Endothelial cell of umbilical vein (primary cell): Measurements from ENCODE around the gene NPHS1.

Experiments
- EZH2 ChIP-seq: IDR thresholded peaks from 2 replicates; pipeline ENCODE4 v1.6.1; 2012; ENCODE audit warnings: borderline replicate concordance, low read depth, mild to moderate bottlenecking, moderate library complexity, low read length, inconsistent platforms; ENCODE audit not compliant: severe bottlenecking
- JUN ChIP-seq: IDR thresholded peaks from 2 replicates; pipeline ENCODE4 v1.6.1; 2011; ENCODE audit warnings: borderline replicate concordance, low read depth; ENCODE audit not compliant: insufficient read length, insufficient read depth
- MAX ChIP-seq: IDR thresholded peaks from 2 replicates; pipeline ENCODE4 v1.6.1; 2011; ENCODE audit not compliant: insufficient read depth, insufficient read length
- MYC ChIP-seq: IDR thresholded peaks from one replicate; pipeline ENCODE4 v1.6.1; 2011; ENCODE audit warnings: mild to moderate bottlenecking, low read depth, low read length
- POLR2A ChIP-seq: IDR thresholded peaks from 2 replicates; pipeline ENCODE4 v1.6.1; 2012; ENCODE audit warnings: low read depth, mild to moderate bottlenecking, control low read depth, low read length
- POLR2AphosphoS5 ChIP-seq: IDR thresholded peaks from 2 replicates; pipeline ENCODE4 v1.6.1; 2012; ENCODE audit warnings: low read depth, mild to moderate bottlenecking, control low read depth, low read length, moderate library complexity; ENCODE audit not compliant: insufficient read depth
- TF ChIP-seq, protein P1 (sequence below), 2 donors: IDR thresholded peaks; 1 replicate in 1 of 2; 2 replicates in 1 of 2; pipeline ENCODE4 v1.5.1; 2011; ENCODE audit warnings: low read length in 2 of 2, mild to moderate bottlenecking in 2 of 2, moderate library complexity in 2 of 2, control low read depth in 1 of 2, inconsistent platforms in 1 of 2, low read depth in 1 of 2; ENCODE audit not compliant: insufficient read depth in 1 of 2; ENCODE audit errors: extremely low read depth in 1 of 2

DNA sequence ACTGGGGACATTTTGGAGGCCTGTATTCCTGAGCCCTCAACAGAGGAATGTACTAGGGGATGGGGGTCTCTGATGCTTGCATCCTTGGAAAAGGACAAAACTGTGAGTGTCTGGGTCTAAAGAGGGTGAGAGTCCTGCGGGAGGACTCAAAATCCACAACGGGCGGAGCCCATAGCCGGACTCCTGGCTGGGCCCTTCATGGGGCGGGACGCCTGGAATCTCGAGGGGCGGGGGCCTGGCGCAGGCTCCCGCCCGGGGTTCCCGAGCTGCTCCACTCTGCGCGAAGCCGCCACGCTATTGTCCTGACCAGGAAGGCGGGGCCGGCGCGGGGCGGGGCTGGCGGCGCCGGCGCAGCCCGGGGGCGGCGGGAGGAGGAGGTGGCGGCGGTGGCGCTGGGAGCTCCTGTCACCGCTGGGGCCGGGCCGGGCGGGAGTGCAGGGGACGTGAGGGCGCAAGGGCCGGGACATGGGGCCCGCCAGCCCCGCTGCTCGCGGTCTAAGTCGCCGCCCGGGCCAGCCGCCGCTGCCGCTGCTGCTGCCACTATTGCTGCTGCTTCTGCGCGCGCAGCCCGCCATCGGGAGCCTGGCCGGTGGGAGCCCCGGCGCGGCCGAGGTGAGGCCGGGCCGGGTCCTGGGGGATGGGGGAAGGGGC, 16.0 kb upstream of the NPHS1 start, which contains the start of gene APLP1:
- TF ChIP-seq, protein P1, sequence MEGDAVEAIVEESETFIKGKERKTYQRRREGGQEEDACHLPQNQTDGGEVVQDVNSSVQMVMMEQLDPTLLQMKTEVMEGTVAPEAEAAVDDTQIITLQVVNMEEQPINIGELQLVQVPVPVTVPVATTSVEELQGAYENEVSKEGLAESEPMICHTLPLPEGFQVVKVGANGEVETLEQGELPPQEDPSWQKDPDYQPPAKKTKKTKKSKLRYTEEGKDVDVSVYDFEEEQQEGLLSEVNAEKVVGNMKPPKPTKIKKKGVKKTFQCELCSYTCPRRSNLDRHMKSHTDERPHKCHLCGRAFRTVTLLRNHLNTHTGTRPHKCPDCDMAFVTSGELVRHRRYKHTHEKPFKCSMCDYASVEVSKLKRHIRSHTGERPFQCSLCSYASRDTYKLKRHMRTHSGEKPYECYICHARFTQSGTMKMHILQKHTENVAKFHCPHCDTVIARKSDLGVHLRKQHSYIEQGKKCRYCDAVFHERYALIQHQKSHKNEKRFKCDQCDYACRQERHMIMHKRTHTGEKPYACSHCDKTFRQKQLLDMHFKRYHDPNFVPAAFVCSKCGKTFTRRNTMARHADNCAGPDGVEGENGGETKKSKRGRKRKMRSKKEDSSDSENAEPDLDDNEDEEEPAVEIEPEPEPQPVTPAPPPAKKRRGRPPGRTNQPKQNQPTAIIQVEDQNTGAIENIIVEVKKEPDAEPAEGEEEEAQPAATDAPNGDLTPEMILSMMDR (IDR thresholded peaks at IDR 0.05; ENCODE audit: extremely low read depth in 1 of 2, insufficient read depth in 1 of 2, low read depth in 1 of 2, low read length in 2 of 2) = no peak
- TF ChIP-seq POLR2A (no peak), POLR2AphosphoS5 (no peak), EZH2 (no peak), JUN (no peak), MYC (no peak), MAX (no peak)
